Measurements from ENCODE around the gene NUMB.

Gene NUMB

DNA sequence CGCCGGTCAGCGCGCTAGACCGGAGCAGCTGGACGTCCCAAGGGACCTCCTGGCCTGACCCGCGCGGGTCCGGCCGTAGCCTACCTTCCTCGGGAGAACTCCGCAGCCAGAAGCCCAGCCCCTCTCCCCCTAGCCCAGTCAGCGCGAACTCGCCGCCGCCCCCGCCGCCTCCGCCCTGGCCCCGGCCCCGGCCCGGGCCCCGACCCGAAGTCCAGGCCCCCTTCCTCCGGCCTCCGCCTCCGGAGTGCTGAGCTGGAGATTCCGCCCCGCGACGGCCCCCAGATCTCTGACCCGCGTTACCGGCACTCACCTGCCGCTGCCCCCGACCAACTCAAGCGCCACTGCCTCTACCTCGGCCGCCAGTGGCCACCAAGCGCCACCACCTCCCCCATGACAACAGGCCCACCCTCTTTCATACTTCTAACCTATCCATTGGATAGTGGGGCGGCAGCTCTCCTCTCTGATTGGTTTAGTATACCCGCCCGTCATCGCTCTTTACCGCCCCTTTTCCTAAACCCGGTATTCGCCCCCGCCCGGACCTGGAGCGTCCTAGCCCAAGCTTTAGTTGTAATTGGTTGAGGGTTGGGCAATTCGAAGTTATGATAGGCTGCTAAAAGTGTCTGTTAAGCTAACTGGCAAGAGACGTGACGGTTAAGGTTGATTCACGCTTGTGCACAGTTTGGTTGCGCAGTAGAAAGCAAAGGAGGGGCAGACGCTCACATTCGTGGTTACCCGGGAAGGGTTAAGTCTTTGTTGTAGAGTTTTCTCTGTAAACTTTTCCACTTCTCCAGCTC lies at the start of gene NUMB:
Gene NUMB, minus strand, starts transcription at position 364 of the 794 bp plus-strand sequence. CDS start 102,795 bp downstream, outside the sequence.
- DNase-seq (ENCODE audit: low spot score) = peak; percentile 96

DNA sequence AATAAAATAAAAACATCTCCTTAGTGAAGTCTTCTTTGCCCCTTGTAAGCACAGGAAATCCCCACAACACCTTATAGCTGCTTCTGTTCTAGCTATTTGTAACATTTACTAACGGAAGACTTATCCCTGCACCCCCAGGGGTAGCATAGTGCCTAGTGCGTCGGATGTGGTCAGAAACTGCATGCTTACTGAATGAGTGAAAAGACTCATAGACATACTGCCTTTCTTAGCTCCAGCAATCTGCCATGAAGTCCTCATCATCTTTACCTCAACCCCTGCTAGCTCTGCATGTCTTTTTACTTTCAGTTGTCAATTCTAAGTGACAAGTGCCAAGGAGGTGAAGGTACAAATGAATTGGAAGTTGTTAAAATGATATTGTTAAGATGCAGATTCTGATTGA lies 45.3 kb upstream of the NUMB start:
- DNase-seq (ENCODE audit: low spot score) = no peak

DNA sequence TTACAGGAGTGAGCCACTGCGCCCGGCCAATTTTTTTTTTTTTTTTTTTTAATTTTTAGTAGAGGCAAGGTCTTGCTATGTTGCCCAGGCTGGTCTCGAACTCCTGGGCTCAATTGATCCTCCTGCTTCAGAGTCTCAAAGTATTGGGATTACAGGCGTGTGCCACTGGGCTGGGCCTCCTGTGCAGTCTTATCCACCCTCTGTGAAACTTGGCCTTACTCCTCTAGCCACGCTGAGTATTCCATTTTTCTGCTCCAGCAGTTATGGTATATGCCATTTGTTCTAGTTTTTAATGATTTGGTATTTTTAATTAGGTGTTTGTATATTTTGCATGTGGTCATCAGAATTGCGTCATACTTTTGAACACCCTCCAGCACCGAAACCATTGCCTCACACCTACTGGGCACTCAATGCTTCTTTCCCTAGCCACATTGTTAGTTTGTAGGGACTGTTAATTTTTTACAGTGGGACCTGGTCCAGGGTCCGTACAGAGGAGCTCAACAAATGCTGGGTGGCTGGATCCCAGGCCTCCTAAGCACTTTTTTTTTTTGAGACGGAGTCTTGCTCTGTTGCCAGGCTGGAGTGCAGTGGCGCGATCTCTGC lies 43.8 kb upstream of the NUMB start:
- DNase-seq (ENCODE audit: low spot score) = no peak

DNA sequence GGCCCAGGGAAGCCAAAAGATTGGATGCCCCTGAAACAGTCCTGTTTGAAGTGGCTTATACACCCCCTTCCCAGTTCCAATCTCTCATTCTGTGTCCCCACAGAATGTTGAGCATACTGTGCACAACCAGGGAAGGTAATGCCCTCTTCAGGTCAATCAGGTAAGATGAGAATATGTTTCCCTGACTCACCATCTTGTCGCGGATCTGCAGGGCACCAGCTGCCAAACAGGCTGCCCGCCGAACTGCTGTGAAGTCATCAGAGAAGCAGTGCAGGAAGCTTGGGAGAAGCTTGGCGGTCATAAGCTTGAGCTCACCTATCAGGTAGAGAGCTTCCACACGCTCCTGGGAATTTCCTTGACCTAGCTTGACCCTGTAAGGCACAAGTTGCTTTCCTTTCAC lies 42.0 kb upstream of the NUMB start:
- DNase-seq (ENCODE audit: low spot score) = no peak

DNA sequence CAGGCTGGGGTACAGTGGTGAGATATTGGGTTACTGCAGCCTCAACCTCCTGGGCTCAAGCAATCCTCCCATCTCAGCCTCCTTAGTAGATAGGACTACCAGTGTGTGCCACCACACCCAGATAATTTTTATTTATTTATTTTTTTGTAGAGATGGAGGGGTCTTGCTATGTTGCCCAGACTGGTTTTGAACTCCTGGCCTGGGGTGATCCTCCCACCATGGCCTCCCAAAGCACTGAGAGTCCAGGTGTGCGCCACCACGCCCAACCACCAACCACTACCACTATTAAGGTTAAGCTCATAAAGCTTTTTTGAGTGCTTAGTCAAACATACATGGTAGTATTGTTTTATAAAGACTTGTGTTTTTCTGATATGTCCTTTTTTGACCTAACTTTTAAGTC lies 36.2 kb upstream of the NUMB start:
- DNase-seq (ENCODE audit: low spot score) = no peak

DNA sequence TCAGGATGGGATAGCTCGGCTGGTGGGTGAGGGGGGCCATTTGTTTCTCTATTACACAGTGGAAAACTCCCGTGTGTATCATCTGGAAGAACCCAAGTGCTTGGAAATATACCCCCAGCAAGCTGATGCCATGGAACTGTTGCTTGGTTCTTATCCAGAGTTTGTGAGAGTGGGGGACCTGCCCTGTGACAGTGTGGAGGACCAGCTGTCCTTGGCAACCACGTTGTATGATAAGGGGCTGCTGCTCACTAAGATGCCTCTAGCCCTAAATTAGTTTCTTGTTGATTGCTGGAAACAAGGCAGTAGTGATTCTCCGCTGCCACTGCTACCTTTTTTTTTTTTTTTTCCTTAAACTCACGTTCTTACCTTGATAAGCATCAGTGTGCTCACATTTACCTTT lies 34.3 kb upstream of the NUMB start:
- DNase-seq (ENCODE audit: low spot score) = no peak

DNA sequence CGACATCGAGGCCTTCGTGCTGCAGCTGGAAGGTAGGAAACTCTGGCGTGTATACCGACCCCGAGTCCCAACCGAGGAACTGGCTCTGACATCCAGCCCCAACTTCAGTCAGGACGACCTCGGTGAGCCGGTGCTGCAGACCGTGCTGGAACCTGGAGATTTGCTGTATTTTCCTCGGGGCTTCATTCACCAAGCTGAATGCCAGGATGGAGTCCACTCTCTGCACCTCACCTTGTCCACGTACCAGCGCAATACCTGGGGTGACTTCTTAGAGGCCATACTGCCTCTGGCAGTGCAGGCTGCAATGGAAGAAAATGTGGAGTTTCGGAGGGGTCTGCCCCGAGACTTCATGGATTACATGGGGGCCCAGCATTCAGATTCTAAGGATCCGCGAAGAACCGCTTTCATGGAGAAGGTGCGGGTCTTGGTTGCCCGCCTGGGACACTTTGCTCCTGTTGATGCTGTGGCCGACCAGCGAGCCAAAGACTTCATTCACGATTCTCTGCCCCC lies 33.8 kb upstream of the NUMB start:
- DNase-seq (ENCODE audit: low spot score) = no peak

GRCh38 chr14:73491256-73492042 lies 33.1 kb upstream of the NUMB start:
- DNase-seq (ENCODE audit: low spot score) = no peak

DNA sequence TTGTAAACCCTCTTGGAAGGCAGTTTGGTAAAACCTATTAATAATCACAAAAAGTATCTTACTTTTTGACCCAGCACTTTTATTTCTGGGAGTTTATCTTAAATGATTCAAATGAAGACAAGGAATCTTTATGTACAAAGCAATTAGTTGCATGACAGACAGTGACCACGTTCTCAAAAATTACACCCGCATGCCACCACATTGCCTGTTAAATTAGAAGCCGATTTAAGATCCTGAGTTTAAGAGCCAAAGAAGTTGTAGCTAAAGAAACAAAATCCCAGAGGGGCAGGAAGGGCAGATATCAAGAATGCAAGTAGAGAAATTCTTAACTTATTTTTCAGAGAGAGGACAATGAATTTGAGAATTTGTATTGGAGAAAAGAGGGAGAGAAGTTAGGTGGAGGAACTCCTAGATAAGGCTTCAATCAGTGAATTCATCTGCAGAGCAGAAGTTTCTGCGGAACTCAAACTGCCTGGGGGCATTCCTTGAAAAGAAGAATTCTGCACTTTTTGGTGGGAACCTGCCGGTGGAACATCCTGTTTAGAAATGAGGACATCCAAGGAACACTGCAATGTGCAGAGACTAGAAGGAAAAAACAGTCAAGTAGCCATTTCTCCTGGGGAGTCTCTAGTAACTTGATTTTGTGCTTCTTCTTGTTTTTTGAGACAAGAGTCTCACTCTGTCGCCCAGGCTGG lies 31.3 kb upstream of the NUMB start:
- no peak for DNase-seq (ENCODE audit: low spot score)

- no peak for DNase-seq (ENCODE audit: low spot score)
Observed at GRCh38 chr14:73478684-73479083, 20.3 kb upstream of the NUMB start.

- DNase-seq (ENCODE audit: low spot score) = no peak
Observed at GRCh38 chr14:73477618-73478266, 19.4 kb upstream of the NUMB start.

GRCh38 chr14:73476451-73476931 lies 18.1 kb upstream of the NUMB start:
- DNase-seq (ENCODE audit: low spot score) = no peak

- DNase-seq (ENCODE audit: low spot score) = no peak
Observed at GRCh38 chr14:73474952-73475351, 16.6 kb upstream of the NUMB start.

- no peak for DNase-seq (ENCODE audit: low spot score)
Observed at GRCh38 chr14:73472185-73473114, 14.1 kb upstream of the NUMB start.

DNA sequence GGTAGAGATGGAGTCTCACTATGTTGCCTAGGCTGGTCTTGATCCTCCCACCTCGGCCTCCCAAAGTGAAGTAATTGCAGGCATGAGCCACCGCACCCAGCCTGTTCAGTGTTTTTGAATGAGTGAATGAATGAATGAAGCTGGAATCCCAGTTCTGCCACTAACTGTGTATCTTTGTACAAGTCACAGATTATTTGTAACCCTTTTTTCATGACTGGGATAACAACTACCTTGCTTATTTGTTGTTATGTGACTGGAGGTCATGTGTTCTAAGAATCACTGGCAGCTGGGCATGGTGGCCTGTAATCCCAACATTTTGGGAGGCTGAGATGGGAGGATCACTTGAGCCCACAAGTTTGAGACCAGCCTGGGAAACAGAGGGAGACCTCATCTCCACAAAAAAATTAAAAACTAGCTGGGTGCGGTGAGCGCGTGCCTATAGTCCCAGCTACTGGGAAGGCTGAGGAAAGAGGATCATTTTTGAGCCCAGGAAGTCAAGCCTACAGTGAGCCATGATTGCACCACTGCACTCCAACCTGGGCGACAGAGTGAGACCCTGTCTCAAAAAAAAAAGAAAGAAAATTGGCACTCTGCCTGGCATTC lies 13.3 kb upstream of the NUMB start:
- no peak for DNase-seq (ENCODE audit: low spot score)

- DNase-seq (ENCODE audit: low spot score) = no peak
Observed at GRCh38 chr14:73468828-73469375, 10.6 kb upstream of the NUMB start.

DNA sequence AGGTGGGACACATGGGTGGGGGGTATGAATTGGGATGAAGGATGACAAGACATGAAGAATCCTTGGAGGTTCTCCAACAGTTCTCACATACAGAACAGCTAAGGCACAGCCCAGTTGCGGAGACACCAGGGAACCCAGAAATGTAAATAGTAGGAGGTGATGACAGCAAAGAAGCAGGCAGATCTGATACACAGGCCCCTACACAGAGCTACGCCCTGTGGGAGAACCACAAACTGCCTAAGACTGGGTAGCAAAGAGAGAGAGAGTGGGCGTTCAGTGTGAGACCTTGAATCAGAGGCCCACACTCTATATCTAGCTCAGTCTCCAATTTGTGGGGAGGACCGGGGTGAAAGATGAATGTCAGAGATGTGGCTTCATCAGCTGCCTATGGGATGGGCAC lies 9.5 kb upstream of the NUMB start:
- no peak for DNase-seq (ENCODE audit: low spot score)

- DNase-seq (ENCODE audit: low spot score) = no peak
Observed at GRCh38 chr14:73467377-73467776, 9.0 kb upstream of the NUMB start.

GRCh38 chr14:73466861-73467260 lies 8.5 kb upstream of the NUMB start:
- no peak for DNase-seq (ENCODE audit: low spot score)
